Motor neuron (in vitro differentiated cells): ENCODE measurements around the gene ABTB2. TPM values are rescaled to one million over a fixed set of nuclear protein-coding genes. Genes with fewer than 3 reads are reported as not detected.
"Not testable (repeated sequence)": the region's sequence is repeated elsewhere in the genome, so short reads cannot be mapped to it uniquely, and the experiment has no call there.

Source experiments
- ATAC-seq, 8 experiments: fragments of 200-7000 bp; cut with Tn5 transposase; replicated peaks in 6 of 8; 2 replicates each; pipeline ENCODE4 v1.8.0; 2021; ENCODE audit warnings: mild to moderate bottlenecking in 8 of 8, moderate library complexity in 8 of 8
- H3K27ac ChIP-seq, 2 donors: fragments of 250-450 bp; sonication (Bioruptor Pico); 2 replicates each; pipeline ENCODE4 v1.9.0; 2021; ENCODE audit warnings: antibody characterized with exemption in 2 of 2, mild to moderate bottlenecking in 2 of 2, moderate library complexity in 1 of 2
- H3K4me1 ChIP-seq, 2 donors: fragments of 250-450 bp; sonication (Bioruptor Pico); replicated peaks in 1 of 2; 2 replicates each; pipeline ENCODE4 v1.6.1; 2021; ENCODE audit warnings: antibody characterized with exemption in 2 of 2, mild to moderate bottlenecking in 2 of 2, moderate library complexity in 1 of 2
- H3K4me3 ChIP-seq, 5 donors: fragments of 250-450 bp; sonication (Bioruptor Pico); 2 replicates each; pipeline ENCODE4 v1.9.0; 2021; ENCODE audit warnings: antibody characterized with exemption in 5 of 5, mild to moderate bottlenecking in 5 of 5, moderate library complexity in 4 of 5
- WGBS, 10 experiments: fragments of 450-650 bp; shearing (Covaris generic); methylation state at CpG; one replicate each; pipeline ENCODE4 v1.0.0; 2022; 5-methylcytosine and 5-hydroxymethylcytosine counted together
- in situ Hi-C, 9 experiments: fragments of 400-800 bp; cut with MboI; loops; one replicate each; pipeline ENCODE4 v1.15.0; 2021; ENCODE audit warnings: low sequenced_read_pairs in 9 of 9, low pct_unique_long_range_greater_than_20kb in 2 of 9; ENCODE audit not compliant: unreplicated experiment in 9 of 9
- total RNA-seq, 8 experiments: library from RNA; unstranded; fragments of 300-600 nt; gene quantifications; 2 replicates each; pipeline versions ENCODE4 v1.2.3 to v1.2.4, GENCODE V29; 2022

ABTB2 gene
- total RNA-seq, 8 experiments from 2014 or later: 3.0 to 5.0 (median 3.7) TPM

- no peak for ATAC-seq
- in situ Hi-C loops: no loop called here
- H3K4me3 ChIP-seq: no peak overlapping the region
- WGBS, 10 experiments: 53 to 86% (median 74%) methylated on average over 2 to 5 of the region's 6 CpGs; no CpG with 5 or more reads in 2 of the 10 experiments
- no peak overlapping the region for H3K27ac ChIP-seq
- peaks cover 11 to 17% of the 10 kb centered on the region in 2 donors for H3K4me1 ChIP-seq
Observed at GRCh38 chr11:34256150-34256549, 101.7 kb downstream of the ABTB2 start.

GRCh38 chr11:34255101-34255500, 102.7 kb downstream of the ABTB2 start:
- H3K4me3 ChIP-seq: no peak overlapping the region
- in situ Hi-C loops: no loop called here
- WGBS, 10 experiments: 68 to 100% (median 90%) methylated on average over 1 to 2 of the region's 2 CpGs; no CpG with 5 or more reads in 1 of the 10 experiments
- ATAC-seq: no peak
- H3K27ac ChIP-seq: no peak overlapping the region
- H3K4me1 ChIP-seq: peaks cover 14 to 16% of the 10 kb centered on the region in 2 donors

GRCh38 chr11:34254011-34254410, 103.8 kb downstream of the ABTB2 start:
- ATAC-seq: no peak
- WGBS, 10 experiments: 0 to 100% (median 68%) methylated on average over 1 to 4 of the region's 4 CpGs
- in situ Hi-C loops: no loop called here
- H3K27ac ChIP-seq: no peak overlapping the region
- no peak overlapping the region for H3K4me3 ChIP-seq
- H3K4me1 ChIP-seq: peaks cover 12 to 18% of the 10 kb centered on the region in 2 donors

- H3K27ac ChIP-seq: no peak overlapping the region
- H3K4me3 ChIP-seq: no peak overlapping the region
- in situ Hi-C loops: no loop called here
- WGBS, 10 experiments: 95% methylated on average over 3 of the region's 3 CpGs; no CpG with 5 or more reads in 9 of the 10 experiments
- H3K4me1 ChIP-seq: peaks cover 12 to 18% of the 10 kb centered on the region in 2 donors
- ATAC-seq: no peak
Observed at GRCh38 chr11:34252651-34253050, 105.2 kb downstream of the ABTB2 start.

GRCh38 chr11:34252015-34252414, 105.8 kb downstream of the ABTB2 start:
- in situ Hi-C loops: no loop called here
- no peak overlapping the region for H3K4me3 ChIP-seq
- peaks cover 12 to 18% of the 10 kb centered on the region in 2 donors for H3K4me1 ChIP-seq
- peak in 1 of 8 experiments; percentile 13 for ATAC-seq
- no peak overlapping the region for H3K27ac ChIP-seq
- WGBS, 10 experiments: 46 to 71% methylated on average over 3 of the region's 7 CpGs; no CpG with 5 or more reads in 8 of the 10 experiments

GRCh38 chr11:34251589-34251980, 106.2 kb downstream of the ABTB2 start:
- H3K27ac ChIP-seq: no peak overlapping the region
- H3K4me3 ChIP-seq: peak overlapping the region in 1 of 5 donors; percentile 3
- in situ Hi-C loops: no loop called here
- H3K4me1 ChIP-seq: peaks cover 12 to 18% of the 10 kb centered on the region in 2 donors
- WGBS, 10 experiments: 7 to 80% (median 77%) methylated on average over 1 to 3 of the region's 3 CpGs; no CpG with 5 or more reads in 4 of the 10 experiments
- peak; percentile 6 to 32 (median 17) for ATAC-seq

GRCh38 chr11:34250732-34251588, 106.8 kb downstream of the ABTB2 start:
- Histone ChIP-seq H3K27ac (no peak overlapping the region), H3K4me3 (peak overlapping the region in 2 of 5 donors; percentile 3 to 5), H3K4me1 (peaks cover 12 to 18% of the 10 kb centered on the region in 2 donors)
- in situ Hi-C loops: no loop called here
- ATAC-seq: peak; percentile 81 to 97 (median 94)
- 8 to 100% (median 44%) methylated on average over 1 to 7 of the region's 10 CpGs; no CpG with 5 or more reads in 2 of the 10 experiments for WGBS, 10 experiments

- no peak for ATAC-seq
- 50 to 100% (median 100%) methylated on average over 1 to 2 of the region's 2 CpGs; no CpG with 5 or more reads in 3 of the 10 experiments for WGBS, 10 experiments
- in situ Hi-C loops: no loop called here
- Histone ChIP-seq H3K4me1 (peaks cover 12 to 18% of the 10 kb centered on the region in 2 donors), H3K27ac (no peak overlapping the region), H3K4me3 (no peak overlapping the region)
Observed at GRCh38 chr11:34250211-34250610, 107.6 kb downstream of the ABTB2 start.

GRCh38 chr11:34249439-34249838, 108.4 kb downstream of the ABTB2 start:
- peaks cover 14 to 21% of the 10 kb centered on the region in 2 donors for H3K4me1 ChIP-seq
- ATAC-seq: no peak
- no peak overlapping the region for H3K27ac ChIP-seq
- no peak overlapping the region for H3K4me3 ChIP-seq
- 0 to 80% (median 40%) methylated on average over 1 to 2 of the region's 3 CpGs; no CpG with 5 or more reads in 5 of the 10 experiments for WGBS, 10 experiments
- in situ Hi-C loops: no loop called here

GRCh38 chr11:34246511-34246910, 111.3 kb downstream of the ABTB2 start:
- WGBS, 10 experiments: 67 to 100% (median 85%) methylated on average over 1 to 3 of the region's 4 CpGs; no CpG with 5 or more reads in 2 of the 10 experiments
- H3K4me3 ChIP-seq, in situ Hi-C loops, H3K27ac ChIP-seq, ATAC-seq: not testable (repeated sequence)
- peaks cover 22 to 27% of the 10 kb centered on the region in 2 donors for H3K4me1 ChIP-seq

GRCh38 chr11:34245041-34245440, 112.8 kb downstream of the ABTB2 start:
- peaks cover 13 to 17% of the 10 kb centered on the region in 2 donors for H3K4me1 ChIP-seq
- no peak overlapping the region for H3K27ac ChIP-seq
- ATAC-seq: no peak
- no peak overlapping the region for H3K4me3 ChIP-seq
- WGBS, 10 experiments: 83 to 93% (median 90%) methylated on average over 2 to 3 of the region's 4 CpGs; no CpG with 5 or more reads in 5 of the 10 experiments
- in situ Hi-C loops: no loop called here

GRCh38 chr11:34243600-34244464, 114.0 kb downstream of the ABTB2 start:
- no peak overlapping the region for H3K27ac ChIP-seq
- in situ Hi-C loops: no loop called here

More at GRCh38 chr11:34243600-34244464, 114.0 kb downstream of the ABTB2 start:
- Histone ChIP-seq H3K4me1 (peaks cover 13% of the 10 kb centered on the region in 2 donors), H3K4me3 (no peak overlapping the region)
- peak; percentile 49 to 95 (median 69) for ATAC-seq
- WGBS, 10 experiments: 20 to 92% (median 73%) methylated on average over 1 to 7 of the region's 8 CpGs
